NCI-H524 treated with DMSO at 0.1 percent for 48 hours (cell line): ENCODE measurements around the gene METTL21C.

Experiments used
- DNase-seq: peaks from one replicate; lab custom pipeline; 2025; lab: John Stamatoyannopoulos, UW

METTL21C gene

GRCh38 chr13:102697929-102698648 is 3.2 kb upstream of the METTL21C start:
- no peak for DNase-seq

- DNase-seq, result no peak
These were observed 2.4 kb upstream of the METTL21C start for GRCh38 chr13:102697264-102697663.

GRCh38 chr13:102696465-102696864 is 1.6 kb upstream of the METTL21C start:
- no peak for DNase-seq

GRCh38 chr13:102693776-102694175 is 1.1 kb downstream of the METTL21C start:
- no peak for DNase-seq

- no peak for DNase-seq
These were observed 1.6 kb downstream of the METTL21C start for GRCh38 chr13:102693250-102693649.

GRCh38 chr13:102692491-102692826 is 2.4 kb downstream of the METTL21C start:
- no peak for DNase-seq

- DNase-seq, result no peak
These were observed 4.0 kb downstream of the METTL21C start for GRCh38 chr13:102690883-102691282.

- DNase-seq, result no peak
These were observed 6.4 kb downstream of the METTL21C start for GRCh38 chr13:102688306-102688973.

GRCh38 chr13:102687520-102687919 is 7.3 kb downstream of the METTL21C start:
- DNase-seq, result no peak

- DNase-seq, result no peak
These were observed 8.8 kb downstream of the METTL21C start for GRCh38 chr13:102686024-102686423.

- no peak for DNase-seq
These were observed 11.2 kb downstream of the METTL21C start for GRCh38 chr13:102683637-102684036.

- DNase-seq, result no peak
These were observed 12.1 kb downstream of the METTL21C start for GRCh38 chr13:102682727-102683126.

- DNase-seq, result no peak
These were observed 12.6 kb downstream of the METTL21C start for GRCh38 chr13:102682211-102682610.

- no peak for DNase-seq
These were observed 13.8 kb downstream of the METTL21C start for GRCh38 chr13:102680842-102681740.

- no peak for DNase-seq
These were observed 14.6 kb downstream of the METTL21C start for GRCh38 chr13:102680133-102680717.

- DNase-seq, result no peak
These were observed 15.3 kb downstream of the METTL21C start for GRCh38 chr13:102679449-102680132.

- DNase-seq, result no peak
These were observed 16.3 kb downstream of the METTL21C start for GRCh38 chr13:102678339-102679107.

- DNase-seq, result no peak
These were observed 17.7 kb downstream of the METTL21C start for GRCh38 chr13:102677122-102677521.

- no peak for DNase-seq
These were observed 19.7 kb downstream of the METTL21C start for GRCh38 chr13:102675115-102675514.

- DNase-seq, result no peak
These were observed 24.7 kb downstream of the METTL21C start for GRCh38 chr13:102670130-102670529.

- no peak for DNase-seq
These were observed 26.9 kb downstream of the METTL21C start for GRCh38 chr13:102667911-102668310.
